ENCODE measurements around the gene PLEKHG4. TPM values are rescaled to one million over a fixed set of nuclear protein-coding genes. Genes with fewer than 3 reads are reported as not detected.
A peak's percentile ranks its signal among the peaks of the same experiment; 100 is the strongest.

The PLEKHG4 gene
- total RNA-seq: 1.1 TPM
- long read RNA-seq, partial matches to known transcripts: 0 of 1 reads
- long read RNA-seq, other reads (novel, unspliced or antisense): 1 of 1 reads

GRCh38 chr16:67279296-67280089 lies at the start of gene PLEKHG4:
PLEKHG4 (plus strand) TSS chr16:67279532; CDS start chr16:67280045, 513 bp downstream.
- DNase-seq (ENCODE audit: missing footprints) (peak; percentile 90), ATAC-seq (peak; percentile 90)
- intact Hi-C loops (cut with DNase I): loop anchor here (10.0 kb wide), 1 partner anchor 305 kb away; no protein-coding TSS in a partner anchor

- ATAC-seq: no peak
- intact Hi-C loops (cut with DNase I): no loop called here
Observed at GRCh38 chr16:67229906-67230808, 49.2 kb upstream of the PLEKHG4 start.

GRCh38 chr16:67230809-67231660 lies 48.3 kb upstream of the PLEKHG4 start:
- intact Hi-C loops (cut with DNase I): no loop called here
- DNase-seq (ENCODE audit: missing footprints) (peak; percentile 16), ATAC-seq (no peak)

More at GRCh38 chr16:67229906-67230808, 49.2 kb upstream of the PLEKHG4 start:
- peak; percentile 60 for DNase-seq (ENCODE audit: missing footprints)

- no peak for ATAC-seq
- intact Hi-C loops (cut with DNase I): no loop called here
- DNase-seq (ENCODE audit: missing footprints): peak; percentile 37
Observed at GRCh38 chr16:67233596-67233995, 45.7 kb upstream of the PLEKHG4 start.

- intact Hi-C loops (cut with DNase I): no loop called here
- DNase-seq (ENCODE audit: missing footprints) (peak; percentile 11), ATAC-seq (no peak)
Observed at GRCh38 chr16:67234180-67234597, 45.1 kb upstream of the PLEKHG4 start.

GRCh38 chr16:67235816-67236562 lies 43.3 kb upstream of the PLEKHG4 start:
- no peak for ATAC-seq
- peak; percentile 32 for DNase-seq (ENCODE audit: missing footprints)
- intact Hi-C loops (cut with DNase I): no loop called here

GRCh38 chr16:67236563-67237395 lies 42.6 kb upstream of the PLEKHG4 start:
- intact Hi-C loops (cut with DNase I): no loop called here
- no peak for ATAC-seq
- peak; percentile 58 for DNase-seq (ENCODE audit: missing footprints)

GRCh38 chr16:67237396-67238277 lies 41.7 kb upstream of the PLEKHG4 start:
- ATAC-seq (no peak), DNase-seq (ENCODE audit: missing footprints) (peak; percentile 65)
- intact Hi-C loops (cut with DNase I): no loop called here

GRCh38 chr16:67238278-67238575 lies 41.1 kb upstream of the PLEKHG4 start:
- intact Hi-C loops (cut with DNase I): no loop called here
- ATAC-seq: no peak
- no peak for DNase-seq (ENCODE audit: missing footprints)

- DNase-seq (ENCODE audit: missing footprints) (peak; percentile 17), ATAC-seq (no peak)
- intact Hi-C loops (cut with DNase I): no loop called here
Observed at GRCh38 chr16:67238806-67239470, 40.4 kb upstream of the PLEKHG4 start.

GRCh38 chr16:67240506-67240905 lies 38.8 kb upstream of the PLEKHG4 start:
- DNase-seq (ENCODE audit: missing footprints) (peak; percentile 13), ATAC-seq (no peak)
- intact Hi-C loops (cut with DNase I): no loop called here

GRCh38 chr16:67241008-67241900 lies 38.1 kb upstream of the PLEKHG4 start:
- peak; percentile 39 for ATAC-seq
- peak; percentile 80 for DNase-seq (ENCODE audit: missing footprints)
- intact Hi-C loops (cut with DNase I): no loop called here

GRCh38 chr16:67242138-67242730 lies 37.1 kb upstream of the PLEKHG4 start:
- DNase-seq (ENCODE audit: missing footprints) (peak; percentile 65), ATAC-seq (no peak)
- intact Hi-C loops (cut with DNase I): no loop called here

- ATAC-seq: no peak
- intact Hi-C loops (cut with DNase I): no loop called here
- peak; percentile 37 for DNase-seq (ENCODE audit: missing footprints)
Observed at GRCh38 chr16:67243481-67243880, 35.9 kb upstream of the PLEKHG4 start.

All from Right ventricle myocardium inferior (tissue), 1 donor.